Measurements from ENCODE around the gene GIT1.

- TF ChIP-seq EP300 (IDR thresholded peaks at IDR 0.05) (no peak), POLR2A (IDR thresholded peaks at IDR 0.05) (no peak)
- TF ChIP-seq, protein P1, sequence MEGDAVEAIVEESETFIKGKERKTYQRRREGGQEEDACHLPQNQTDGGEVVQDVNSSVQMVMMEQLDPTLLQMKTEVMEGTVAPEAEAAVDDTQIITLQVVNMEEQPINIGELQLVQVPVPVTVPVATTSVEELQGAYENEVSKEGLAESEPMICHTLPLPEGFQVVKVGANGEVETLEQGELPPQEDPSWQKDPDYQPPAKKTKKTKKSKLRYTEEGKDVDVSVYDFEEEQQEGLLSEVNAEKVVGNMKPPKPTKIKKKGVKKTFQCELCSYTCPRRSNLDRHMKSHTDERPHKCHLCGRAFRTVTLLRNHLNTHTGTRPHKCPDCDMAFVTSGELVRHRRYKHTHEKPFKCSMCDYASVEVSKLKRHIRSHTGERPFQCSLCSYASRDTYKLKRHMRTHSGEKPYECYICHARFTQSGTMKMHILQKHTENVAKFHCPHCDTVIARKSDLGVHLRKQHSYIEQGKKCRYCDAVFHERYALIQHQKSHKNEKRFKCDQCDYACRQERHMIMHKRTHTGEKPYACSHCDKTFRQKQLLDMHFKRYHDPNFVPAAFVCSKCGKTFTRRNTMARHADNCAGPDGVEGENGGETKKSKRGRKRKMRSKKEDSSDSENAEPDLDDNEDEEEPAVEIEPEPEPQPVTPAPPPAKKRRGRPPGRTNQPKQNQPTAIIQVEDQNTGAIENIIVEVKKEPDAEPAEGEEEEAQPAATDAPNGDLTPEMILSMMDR (IDR thresholded peaks at IDR 0.05): no peak
Measured at GRCh38 chr17:29546830-29547229, 42.6 kb downstream of the GIT1 start.

Data from stomach (tissue), 4 donors.